Activated T-cell treated with anti-CD3 and anti-CD28 coated beads, Interleukin-2, amount 50 U/mL, for 24 hours (primary cell): ENCODE data around the gene ACE.

Source experiments
- DNase-seq: peaks from one replicate; pipeline ENCODE4 v3.0.0-alpha.2; 2020
- H3K27ac Mint-ChIP-seq: 2 replicates; pipeline ENCODE4 v1.8.0; 2020; ENCODE audit warnings: mild to moderate bottlenecking, mixed read lengths
- H3K27me3 Mint-ChIP-seq: 2 replicates; pipeline ENCODE4 v1.8.0; 2020; ENCODE audit warnings: mixed read lengths
- H3K36me3 Mint-ChIP-seq: 2 replicates; pipeline ENCODE4 v1.8.0; 2020; ENCODE audit warnings: low read depth, mixed read lengths
- H3K4me1 Mint-ChIP-seq: 2 replicates; pipeline ENCODE4 v1.8.0; 2020; ENCODE audit warnings: low read depth, mixed read lengths
- H3K4me3 Mint-ChIP-seq: 2 replicates; pipeline ENCODE4 v1.8.0; 2020; ENCODE audit warnings: mild to moderate bottlenecking, moderate library complexity, mixed read lengths
- H3K9me3 Mint-ChIP-seq: 2 replicates; pipeline ENCODE4 v1.8.0; 2020; ENCODE audit warnings: mixed read lengths

Gene ACE

GRCh38 chr17:63440127-63440769, 36.6 kb upstream of the ACE start:
- Mint-ChIP-seq H3K36me3 (no peaks in the 10 kb centered on the region), H3K4me1 (peaks cover 33% of the 10 kb centered on the region), H3K27ac (peak overlapping the region; percentile 71), H3K4me3 (peak overlapping the region; percentile 19), H3K9me3 (no peaks in the 10 kb centered on the region), H3K27me3 (peaks cover 3% of the 10 kb centered on the region)
- no peak for DNase-seq

- Mint-ChIP-seq H3K27ac (no peak overlapping the region), H3K27me3 (peaks cover 3% of the 10 kb centered on the region), H3K36me3 (no peaks in the 10 kb centered on the region), H3K4me3 (no peak overlapping the region), H3K4me1 (peaks cover 30% of the 10 kb centered on the region), H3K9me3 (no peaks in the 10 kb centered on the region)
- no peak for DNase-seq
Observed at GRCh38 chr17:63440770-63441335, 36.0 kb upstream of the ACE start.

- Mint-ChIP-seq H3K36me3 (no peaks in the 10 kb centered on the region), H3K4me3 (no peak overlapping the region), H3K27ac (no peak overlapping the region), H3K9me3 (no peaks in the 10 kb centered on the region), H3K4me1 (peaks cover 30% of the 10 kb centered on the region), H3K27me3 (peaks cover 3% of the 10 kb centered on the region)
- no peak for DNase-seq
Observed at GRCh38 chr17:63441654-63442053, 35.2 kb upstream of the ACE start.

GRCh38 chr17:63442074-63442473, 34.8 kb upstream of the ACE start:
- no peaks in the 10 kb centered on the region for H3K36me3 Mint-ChIP-seq
- peaks cover 3% of the 10 kb centered on the region for H3K27me3 Mint-ChIP-seq
- DNase-seq, result no peak
- peaks cover 33% of the 10 kb centered on the region for H3K4me1 Mint-ChIP-seq
- H3K9me3 Mint-ChIP-seq, result no peaks in the 10 kb centered on the region
- no peak overlapping the region for H3K4me3 Mint-ChIP-seq
- H3K27ac Mint-ChIP-seq, result no peak overlapping the region

- Mint-ChIP-seq H3K9me3 (no peaks in the 10 kb centered on the region), H3K4me1 (peaks cover 38% of the 10 kb centered on the region), H3K27ac (no peak overlapping the region), H3K27me3 (peaks cover 3% of the 10 kb centered on the region), H3K4me3 (no peak overlapping the region), H3K36me3 (no peaks in the 10 kb centered on the region)
- no peak for DNase-seq
Observed at GRCh38 chr17:63442549-63443035, 34.3 kb upstream of the ACE start.

- Mint-ChIP-seq H3K36me3 (no peaks in the 10 kb centered on the region), H3K9me3 (no peaks in the 10 kb centered on the region), H3K4me3 (no peak overlapping the region), H3K27me3 (peaks cover 3% of the 10 kb centered on the region), H3K4me1 (peaks cover 38% of the 10 kb centered on the region), H3K27ac (no peak overlapping the region)
- DNase-seq, result no peak
Observed at GRCh38 chr17:63443053-63443452, 33.8 kb upstream of the ACE start.

- Mint-ChIP-seq H3K9me3 (no peaks in the 10 kb centered on the region), H3K4me3 (no peak overlapping the region), H3K4me1 (peaks cover 33% of the 10 kb centered on the region), H3K27me3 (peaks cover 3% of the 10 kb centered on the region), H3K27ac (no peak overlapping the region), H3K36me3 (no peaks in the 10 kb centered on the region)
- DNase-seq, result no peak
Observed at GRCh38 chr17:63444457-63444856, 32.4 kb upstream of the ACE start.

- DNase-seq, result no peak
Observed at GRCh38 chr17:63445065-63445464, 31.8 kb upstream of the ACE start.

GRCh38 chr17:63445571-63445953, 31.3 kb upstream of the ACE start:
- Mint-ChIP-seq H3K36me3 (no peaks in the 10 kb centered on the region), H3K27me3 (peaks cover 3% of the 10 kb centered on the region), H3K9me3 (no peaks in the 10 kb centered on the region), H3K4me3 (peak overlapping the region; percentile 49), H3K27ac (peak overlapping the region; percentile 55), H3K4me1 (peaks cover 31% of the 10 kb centered on the region)
- peak; percentile 71 for DNase-seq

More at GRCh38 chr17:63445065-63445464, 31.8 kb upstream of the ACE start:
- peak overlapping the region; percentile 49 for H3K4me3 Mint-ChIP-seq
- no peaks in the 10 kb centered on the region for H3K9me3 Mint-ChIP-seq
- no peaks in the 10 kb centered on the region for H3K36me3 Mint-ChIP-seq
- H3K27me3 Mint-ChIP-seq, result peaks cover 3% of the 10 kb centered on the region
- peaks cover 31% of the 10 kb centered on the region for H3K4me1 Mint-ChIP-seq
- H3K27ac Mint-ChIP-seq, result peak overlapping the region; percentile 30

GRCh38 chr17:63445954-63446752, 30.7 kb upstream of the ACE start, which contains the start of gene CYB561:
Gene CYB561, minus strand, starts transcription at chr17:63446306. Its CDS starts 8,759 bp downstream, at chr17:63437547.
- H3K4me1 Mint-ChIP-seq, result peaks cover 28% of the 10 kb centered on the region
- peak; percentile 87 for DNase-seq
- peak within 1 kb of the TSS; percentile 63 for H3K4me3 Mint-ChIP-seq
- H3K27me3 Mint-ChIP-seq, result peaks cover 3% of the 10 kb centered on the region
- no peaks in the 10 kb centered on the region for H3K36me3 Mint-ChIP-seq
- no peaks in the 10 kb centered on the region for H3K9me3 Mint-ChIP-seq
- peak within 1 kb of the TSS; percentile 84 for H3K27ac Mint-ChIP-seq

- Mint-ChIP-seq H3K36me3 (no peaks in the 10 kb centered on the region), H3K27ac (peak overlapping the region; percentile 84), H3K4me3 (peak overlapping the region; percentile 63), H3K4me1 (peaks cover 28% of the 10 kb centered on the region), H3K9me3 (no peaks in the 10 kb centered on the region), H3K27me3 (peaks cover 3% of the 10 kb centered on the region)
- DNase-seq, result peak; percentile 80
Observed at GRCh38 chr17:63446753-63447470, 29.9 kb upstream of the ACE start.

- no peaks in the 10 kb centered on the region for H3K9me3 Mint-ChIP-seq
- no peaks in the 10 kb centered on the region for H3K36me3 Mint-ChIP-seq
- peaks cover 3% of the 10 kb centered on the region for H3K27me3 Mint-ChIP-seq
- peak overlapping the region; percentile 63 for H3K4me3 Mint-ChIP-seq
- peak overlapping the region; percentile 84 for H3K27ac Mint-ChIP-seq
- no peak for DNase-seq
- peaks cover 26% of the 10 kb centered on the region for H3K4me1 Mint-ChIP-seq
Observed at GRCh38 chr17:63447471-63448009, 29.3 kb upstream of the ACE start.

- Mint-ChIP-seq H3K27ac (no peak overlapping the region), H3K36me3 (no peaks in the 10 kb centered on the region), H3K27me3 (peaks cover 3% of the 10 kb centered on the region), H3K9me3 (no peaks in the 10 kb centered on the region), H3K4me3 (no peak overlapping the region), H3K4me1 (peaks cover 24% of the 10 kb centered on the region)
- no peak for DNase-seq
Observed at GRCh38 chr17:63448655-63449054, 28.2 kb upstream of the ACE start.

- H3K27ac Mint-ChIP-seq, result no peak overlapping the region
Observed at GRCh38 chr17:63450551-63450950, 26.3 kb upstream of the ACE start.

More at GRCh38 chr17:63450551-63450950, 26.3 kb upstream of the ACE start:
- H3K4me1 Mint-ChIP-seq, result peaks cover 18% of the 10 kb centered on the region
- H3K36me3 Mint-ChIP-seq, result no peaks in the 10 kb centered on the region
- H3K9me3 Mint-ChIP-seq, result no peaks in the 10 kb centered on the region
- no peak overlapping the region for H3K4me3 Mint-ChIP-seq
- H3K27me3 Mint-ChIP-seq, result peaks cover 2% of the 10 kb centered on the region
- no peak for DNase-seq
